Stomach (tissue), 9 donors: ENCODE results near the gene MAPK8IP3. TPM values are rescaled to one million over a fixed set of nuclear protein-coding genes. Genes with fewer than 3 reads are reported as not detected.

Source experiments
- DNase-seq, 2 donors: peaks; one replicate each; pipeline versions ENCODE4 v3.0.0 to v3.0.0-alpha.2; 2013 to 2019
- H3K27ac ChIP-seq, 5 donors: fragments of 200-600 bp in 4 of 5; sonication (generic) in 4 of 5; one replicate each; pipeline ENCODE4 v1.5.1; 2013 to 2019; ENCODE audit warnings: mild to moderate bottlenecking in 1 of 5, moderate library complexity in 1 of 5
- H3K27me3 ChIP-seq, 3 donors: fragments of 200-600 bp; sonication (generic); one replicate each; pipeline ENCODE4 v1.5.1; 2017 to 2019; ENCODE audit warnings: mixed run types in 1 of 3
- H3K36me3 ChIP-seq, 4 donors: fragments of 200-600 bp; sonication (generic); 1 replicate in 3 of 4; 2 replicates in 1 of 4; pipeline ENCODE4 v1.5.1; 2016 to 2019
- H3K4me1 ChIP-seq, 4 donors: fragments of 200-600 bp; sonication (generic); one replicate each; pipeline ENCODE4 v1.5.1; 2016 to 2019
- H3K4me3 ChIP-seq, 4 donors: fragments of 200-600 bp; sonication (generic) in 3 of 4; one replicate each; pipeline ENCODE4 v1.5.1; 2016 to 2019; ENCODE audit warnings: mild to moderate bottlenecking in 1 of 4
- H3K9me3 ChIP-seq, 4 donors: fragments of 200-600 bp; sonication (generic); one replicate each; pipeline ENCODE4 v1.5.1; 2016 to 2019
- CTCF ChIP-seq, 7 experiments: fragments of 450-650 bp in 4 of 7; fragments of 200-600 bp in 3 of 7; sonication (generic) in 3 of 7; IDR thresholded peaks; one replicate each; pipeline ENCODE4 v1.5.1; 2016 to 2019; ENCODE audit warnings: antibody characterized with exemption in 7 of 7, control low read depth in 2 of 7, mild to moderate bottlenecking in 1 of 7
- EP300 ChIP-seq: sonication (generic); formaldehyde crosslinking; IDR thresholded peaks from one replicate; pipeline ENCODE4 v1.6.1; 2017; ENCODE audit warnings: antibody characterized with exemption
- POLR2A ChIP-seq, 4 donors: fragments of 450-650 bp; IDR thresholded peaks; one replicate each; pipeline ENCODE4 v1.6.1; 2016; ENCODE audit warnings: antibody characterized with exemption in 4 of 4, control low read depth in 2 of 4, mild to moderate bottlenecking in 1 of 4, moderate library complexity in 1 of 4
- POLR2AphosphoS5 ChIP-seq, 3 donors: sonication (generic); formaldehyde crosslinking; IDR thresholded peaks; one replicate each; pipeline ENCODE4 v1.6.1; 2016; ENCODE audit warnings: antibody characterized with exemption in 3 of 3
- whole genome bisulfite sequencing, 5 donors: extraction: QIAGEN DNeasy Blood & Tissue Kit in 3 of 5; methylation state at CpG; one replicate each; pipeline versions ENCODE4 v1.1.5 to v1.1.7; 2013 to 2018; 5-methylcytosine and 5-hydroxymethylcytosine counted together
- intact Hi-C: fragments of 100-400 bp; cut with DNase I; formaldehyde crosslinking; loops from one replicate; pipeline ENCODE4 v1.15.1; 2023; ENCODE audit warnings: low total_unique reads
- polyA plus RNA-seq, 3 donors: library from polyadenylated mRNA; stranded (reverse); fragments of 200-250 nt; gene quantifications; one replicate each; pipeline ENCODE4 v1.2.3, GENCODE V29; 2013
- total RNA-seq, 5 donors: library from RNA; depleted of rRNA; stranded (reverse); fragments of >200 nt; gene quantifications; one replicate each; pipeline versions ENCODE4 v1.1.0 to v1.2.3, GENCODE V29; 2014 to 2016
- donor health status: healthy with polysubstance abuse.
- donor health status: Bipolar disorder and iron deficiency.
- donor health status: healthy.

Gene MAPK8IP3
- total and polyA plus RNA-seq, 8 donors = 10.1 to 320 (median 56.3) TPM

GRCh38 chr16:1771188-1771863 lies 65.3 kb downstream of the MAPK8IP3 start, which contains the start of gene NME3:
TSS of gene NME3 (minus strand) at chr16:1771543. CDS start at chr16:1771534, 9 bp downstream.
- WGBS, 5 donors = 0 to 1% (median 1%) methylated on average over 20 to 79 of the region's 79 CpGs
- Histone ChIP-seq H3K27ac (peak within 1 kb of the TSS; percentile 92 to 97 (median 95)), H3K9me3 (no peaks in the 10 kb centered on the region), H3K36me3 (peaks cover 33 to 53% (median 50%) of the 10 kb centered on the region in 4 donors), H3K4me1 (peaks cover 35 to 62% (median 55%) of the 10 kb centered on the region in 4 donors), H3K27me3 (no peaks in the 10 kb centered on the region), H3K4me3 (peak within 1 kb of the TSS; percentile 75 to 98 (median 94))
- TF ChIP-seq POLR2AphosphoS5 (IDR thresholded peaks at IDR 0.05) (peak in 1 of 3 donors; percentile 21), CTCF (IDR thresholded peaks at IDR 0.05) (no peak)
- intact Hi-C loops = no loop called here
- DNase-seq = peak; percentile 81 to 89

- no peaks in the 10 kb centered on the region for H3K9me3 ChIP-seq
- intact Hi-C loops = no loop called here
- H3K4me1 ChIP-seq = peaks cover 35 to 62% (median 55%) of the 10 kb centered on the region in 4 donors
- H3K4me3 ChIP-seq = peak overlapping the region; percentile 75 to 98 (median 94)
- no peak for DNase-seq
- H3K36me3 ChIP-seq = peaks cover 32 to 53% (median 50%) of the 10 kb centered on the region in 4 donors
- peak overlapping the region; percentile 92 to 97 (median 95) for H3K27ac ChIP-seq
- no peaks in the 10 kb centered on the region for H3K27me3 ChIP-seq
- WGBS, 5 donors = 4 to 10% (median 6%) methylated on average over 17 to 22 of the region's 22 CpGs
- TF ChIP-seq EP300 (no peak), POLR2AphosphoS5 (IDR thresholded peaks at IDR 0.05) (no peak), CTCF (IDR thresholded peaks at IDR 0.05) (no peak), POLR2A (IDR thresholded peaks at IDR 0.05) (no peak)
These were observed 65.9 kb downstream of the MAPK8IP3 start for GRCh38 chr16:1771864-1772361.

- H3K36me3 ChIP-seq = peaks cover 34 to 53% (median 50%) of the 10 kb centered on the region in 4 donors
- H3K4me3 ChIP-seq = peak within 1 kb of the TSS; percentile 75 to 98 (median 94)
- intact Hi-C loops = no loop called here
- peak within 1 kb of the TSS; percentile 92 to 97 (median 95) for H3K27ac ChIP-seq
- TF ChIP-seq POLR2A (IDR thresholded peaks at IDR 0.05) = no peak
- TF ChIP-seq EP300 = no peak
- 0 to 3% (median 1%) methylated on average over 16 to 53 of the region's 53 CpGs for WGBS, 5 donors
- no peaks in the 10 kb centered on the region for H3K27me3 ChIP-seq
- peaks cover 35 to 62% (median 55%) of the 10 kb centered on the region in 4 donors for H3K4me1 ChIP-seq
- no peaks in the 10 kb centered on the region for H3K9me3 ChIP-seq
- DNase-seq = no peak
These were observed 66.4 kb downstream of the MAPK8IP3 start, which contains the start of gene EME2 for GRCh38 chr16:1772362-1772907. TSS of gene EME2 (plus strand) at chr16:1772810. CDS start at chr16:1773228, 418 bp downstream.

GRCh38 chr16:1772908-1773702 lies 67.1 kb downstream of the MAPK8IP3 start, which contains the start of gene MRPS34:
TSS of gene MRPS34 (minus strand) at chr16:1773134. CDS start at chr16:1773119, 15 bp downstream.
- peaks cover 31 to 53% (median 50%) of the 10 kb centered on the region in 4 donors for H3K36me3 ChIP-seq
- peak within 1 kb of the TSS; percentile 92 to 97 (median 95) for H3K27ac ChIP-seq
- peak; percentile 88 to 95 for DNase-seq
- no peaks in the 10 kb centered on the region for H3K9me3 ChIP-seq
- intact Hi-C loops = no loop called here
- H3K4me3 ChIP-seq = peak within 1 kb of the TSS; percentile 75 to 98 (median 94)
- no peak for TF ChIP-seq EP300
- TF ChIP-seq CTCF (IDR thresholded peaks at IDR 0.05) = peak in 6 of 7 experiments; percentile 10 to 79 (median 66)
- no peak for TF ChIP-seq POLR2A (IDR thresholded peaks at IDR 0.05)
- TF ChIP-seq POLR2AphosphoS5 (IDR thresholded peaks at IDR 0.05) = peak; percentile 70 to 94 (median 72)
- peaks cover 35 to 62% (median 59%) of the 10 kb centered on the region in 4 donors for H3K4me1 ChIP-seq
- H3K27me3 ChIP-seq = no peaks in the 10 kb centered on the region
- WGBS, 5 donors = 0 to 2% (median 0%) methylated on average over 26 to 108 of the region's 108 CpGs
